Tibial nerve (tissue), 4 donors: ENCODE results near the gene GNAI2.

ENCODE experiments used
- CTCF ChIP-seq, 5 experiments: fragments of 200-600 bp in 3 of 5; fragments of 450-650 bp in 2 of 5; sonication (generic) in 3 of 5; IDR thresholded peaks; one replicate each; pipeline ENCODE4 v1.5.1; 2016 to 2019; ENCODE audit warnings: antibody characterized with exemption in 5 of 5, mild to moderate bottlenecking in 3 of 5, moderate library complexity in 2 of 5
- EP300 ChIP-seq, 2 donors: sonication (generic); formaldehyde crosslinking; IDR thresholded peaks; one replicate each; pipeline ENCODE4 v1.6.1; 2017; ENCODE audit warnings: antibody characterized with exemption in 2 of 2, mild to moderate bottlenecking in 1 of 2
- POLR2A ChIP-seq, 2 donors: fragments of 450-650 bp; IDR thresholded peaks; one replicate each; pipeline ENCODE4 v1.6.1; 2017; ENCODE audit warnings: antibody characterized with exemption in 2 of 2, mild to moderate bottlenecking in 2 of 2, moderate library complexity in 2 of 2

DNA sequence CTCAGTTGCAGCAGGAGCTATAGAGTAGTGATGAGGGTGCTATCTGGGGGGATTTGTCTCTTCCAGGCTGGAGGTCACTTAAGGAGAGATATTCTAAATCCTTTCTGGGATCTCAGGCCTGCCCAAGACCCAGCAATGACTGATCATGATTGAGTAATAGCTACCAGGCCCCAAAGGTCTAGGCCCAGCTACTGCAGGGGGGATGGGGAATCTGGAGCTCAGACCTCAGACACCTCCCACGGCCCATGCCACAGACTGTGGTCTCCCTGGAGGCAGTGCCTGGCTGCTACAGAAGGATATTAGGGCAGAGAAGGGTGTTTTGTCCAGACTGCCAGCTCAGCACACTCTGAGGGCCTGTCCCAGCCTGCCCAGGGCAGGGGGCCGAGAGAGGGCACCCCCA, 24.1 kb upstream of the GNAI2 start:
- TF ChIP-seq POLR2A (IDR thresholded peaks at IDR 0.05): no peak
- TF ChIP-seq CTCF (IDR thresholded peaks at IDR 0.05): no peak
- no peak for TF ChIP-seq EP300 (IDR thresholded peaks at IDR 0.05)
